HL-60 (cell line): Measurements from ENCODE around the gene ATP10D.

Experiments used
- DNase-seq, 2 experiments: peaks; one replicate each; pipeline ENCODE4 v3.0.0-alpha.2; 2010 to 2020; ENCODE audit warnings: low read depth in 1 of 2, low spot score in 1 of 2
- H3K27ac ChIP-seq: fragments of 250-450 bp; sonication (Bioruptor Pico); replicated peaks from 2 replicates; pipeline ENCODE4 v1.5.1; 2020; ENCODE audit warnings: mild to moderate bottlenecking, moderate library complexity
- H3K27me3 ChIP-seq: fragments of 250-450 bp; sonication (Bioruptor Pico); 2 replicates; pipeline ENCODE4 v1.5.1; 2021; ENCODE audit warnings: mild to moderate bottlenecking, moderate library complexity; ENCODE audit not compliant: insufficient read depth, poor library complexity, severe bottlenecking
- H3K4me3 ChIP-seq: replicated peaks from 2 replicates; pipeline ENCODE4 v1.5.1; 2011; ENCODE audit warnings: mild to moderate bottlenecking, control low read depth, low read length; ENCODE audit not compliant: insufficient read depth
- GABPA ChIP-seq: IDR thresholded peaks from 2 replicates; pipeline ENCODE4 v1.6.1; 2012; ENCODE audit warnings: low read depth
- POLR2AphosphoS5 ChIP-seq: IDR thresholded peaks from 2 replicates; pipeline ENCODE4 v1.6.1; 2012; ENCODE audit warnings: low read depth
- SPI1 ChIP-seq: IDR thresholded peaks from 2 replicates; pipeline ENCODE4 v1.6.1; 2012; ENCODE audit warnings: low read depth, mild to moderate bottlenecking, borderline replicate concordance
- TF ChIP-seq, protein P1 (sequence below): IDR thresholded peaks from 2 replicates; pipeline ENCODE4 v1.6.1; 2012; ENCODE audit warnings: low read depth; ENCODE audit not compliant: insufficient replicate concordance
- TF ChIP-seq, protein P2 (sequence below): IDR thresholded peaks from one replicate; pipeline ENCODE4 v1.5.1; 2011; ENCODE audit warnings: low read length, control low read depth, inconsistent platforms; ENCODE audit not compliant: insufficient read depth

Gene ATP10D

DNA sequence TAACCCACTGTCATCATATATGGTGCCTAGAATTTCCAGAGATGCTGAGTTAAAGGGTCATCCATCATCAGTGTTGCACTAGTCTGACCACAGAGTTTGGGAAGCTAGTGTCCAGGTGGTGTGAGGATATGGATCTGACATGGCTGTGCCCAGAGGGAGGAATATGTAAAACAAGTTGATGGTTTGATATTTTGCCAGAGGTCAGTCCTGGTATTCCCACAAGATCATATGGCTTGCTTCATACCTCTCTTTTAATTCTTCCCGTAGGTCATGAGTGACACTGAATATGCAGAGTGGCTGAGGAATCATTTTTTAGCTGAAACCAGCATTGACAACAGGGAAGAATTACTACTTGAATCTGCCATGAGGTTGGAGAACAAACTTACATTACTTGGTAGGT is 75.6 kb downstream of the ATP10D start:
- H3K4me3 ChIP-seq: no peak overlapping the region
- TF ChIP-seq, protein P1, sequence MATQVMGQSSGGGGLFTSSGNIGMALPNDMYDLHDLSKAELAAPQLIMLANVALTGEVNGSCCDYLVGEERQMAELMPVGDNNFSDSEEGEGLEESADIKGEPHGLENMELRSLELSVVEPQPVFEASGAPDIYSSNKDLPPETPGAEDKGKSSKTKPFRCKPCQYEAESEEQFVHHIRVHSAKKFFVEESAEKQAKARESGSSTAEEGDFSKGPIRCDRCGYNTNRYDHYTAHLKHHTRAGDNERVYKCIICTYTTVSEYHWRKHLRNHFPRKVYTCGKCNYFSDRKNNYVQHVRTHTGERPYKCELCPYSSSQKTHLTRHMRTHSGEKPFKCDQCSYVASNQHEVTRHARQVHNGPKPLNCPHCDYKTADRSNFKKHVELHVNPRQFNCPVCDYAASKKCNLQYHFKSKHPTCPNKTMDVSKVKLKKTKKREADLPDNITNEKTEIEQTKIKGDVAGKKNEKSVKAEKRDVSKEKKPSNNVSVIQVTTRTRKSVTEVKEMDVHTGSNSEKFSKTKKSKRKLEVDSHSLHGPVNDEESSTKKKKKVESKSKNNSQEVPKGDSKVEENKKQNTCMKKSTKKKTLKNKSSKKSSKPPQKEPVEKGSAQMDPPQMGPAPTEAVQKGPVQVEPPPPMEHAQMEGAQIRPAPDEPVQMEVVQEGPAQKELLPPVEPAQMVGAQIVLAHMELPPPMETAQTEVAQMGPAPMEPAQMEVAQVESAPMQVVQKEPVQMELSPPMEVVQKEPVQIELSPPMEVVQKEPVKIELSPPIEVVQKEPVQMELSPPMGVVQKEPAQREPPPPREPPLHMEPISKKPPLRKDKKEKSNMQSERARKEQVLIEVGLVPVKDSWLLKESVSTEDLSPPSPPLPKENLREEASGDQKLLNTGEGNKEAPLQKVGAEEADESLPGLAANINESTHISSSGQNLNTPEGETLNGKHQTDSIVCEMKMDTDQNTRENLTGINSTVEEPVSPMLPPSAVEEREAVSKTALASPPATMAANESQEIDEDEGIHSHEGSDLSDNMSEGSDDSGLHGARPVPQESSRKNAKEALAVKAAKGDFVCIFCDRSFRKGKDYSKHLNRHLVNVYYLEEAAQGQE: no peak
- no peak for TF ChIP-seq GABPA
- no peak for TF ChIP-seq SPI1
- TF ChIP-seq POLR2AphosphoS5: no peak
- TF ChIP-seq, protein P2, sequence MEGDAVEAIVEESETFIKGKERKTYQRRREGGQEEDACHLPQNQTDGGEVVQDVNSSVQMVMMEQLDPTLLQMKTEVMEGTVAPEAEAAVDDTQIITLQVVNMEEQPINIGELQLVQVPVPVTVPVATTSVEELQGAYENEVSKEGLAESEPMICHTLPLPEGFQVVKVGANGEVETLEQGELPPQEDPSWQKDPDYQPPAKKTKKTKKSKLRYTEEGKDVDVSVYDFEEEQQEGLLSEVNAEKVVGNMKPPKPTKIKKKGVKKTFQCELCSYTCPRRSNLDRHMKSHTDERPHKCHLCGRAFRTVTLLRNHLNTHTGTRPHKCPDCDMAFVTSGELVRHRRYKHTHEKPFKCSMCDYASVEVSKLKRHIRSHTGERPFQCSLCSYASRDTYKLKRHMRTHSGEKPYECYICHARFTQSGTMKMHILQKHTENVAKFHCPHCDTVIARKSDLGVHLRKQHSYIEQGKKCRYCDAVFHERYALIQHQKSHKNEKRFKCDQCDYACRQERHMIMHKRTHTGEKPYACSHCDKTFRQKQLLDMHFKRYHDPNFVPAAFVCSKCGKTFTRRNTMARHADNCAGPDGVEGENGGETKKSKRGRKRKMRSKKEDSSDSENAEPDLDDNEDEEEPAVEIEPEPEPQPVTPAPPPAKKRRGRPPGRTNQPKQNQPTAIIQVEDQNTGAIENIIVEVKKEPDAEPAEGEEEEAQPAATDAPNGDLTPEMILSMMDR: no peak
- no peak for DNase-seq
- no peaks in the 10 kb centered on the region for H3K27me3 ChIP-seq
- no peak overlapping the region for H3K27ac ChIP-seq

DNA sequence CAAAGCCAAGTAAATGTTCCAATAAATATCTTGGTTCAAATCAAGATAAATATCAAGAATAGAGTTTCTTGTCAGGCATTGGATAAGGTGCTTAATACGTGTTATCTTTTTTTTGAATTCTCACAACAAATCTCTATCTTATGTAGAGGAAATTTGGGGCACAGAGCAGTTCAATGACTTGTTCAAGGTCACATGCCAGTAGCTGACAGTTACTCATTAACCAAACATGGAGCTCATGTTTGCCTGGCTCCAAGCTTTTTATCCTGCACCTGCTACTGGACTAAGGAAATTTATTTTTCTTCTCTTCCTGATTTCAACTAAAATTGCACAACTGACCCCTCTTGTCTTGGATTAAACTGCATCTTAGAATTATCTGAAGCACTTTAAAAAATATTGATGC is 76.3 kb downstream of the ATP10D start:
- Histone ChIP-seq H3K27me3 (no peaks in the 10 kb centered on the region), H3K4me3 (no peak overlapping the region), H3K27ac (no peak overlapping the region)
- no peak for DNase-seq
- TF ChIP-seq GABPA (no peak), POLR2AphosphoS5 (no peak), SPI1 (no peak)
- TF ChIP-seq, protein P1: no peak
- TF ChIP-seq, protein P2: no peak

DNA sequence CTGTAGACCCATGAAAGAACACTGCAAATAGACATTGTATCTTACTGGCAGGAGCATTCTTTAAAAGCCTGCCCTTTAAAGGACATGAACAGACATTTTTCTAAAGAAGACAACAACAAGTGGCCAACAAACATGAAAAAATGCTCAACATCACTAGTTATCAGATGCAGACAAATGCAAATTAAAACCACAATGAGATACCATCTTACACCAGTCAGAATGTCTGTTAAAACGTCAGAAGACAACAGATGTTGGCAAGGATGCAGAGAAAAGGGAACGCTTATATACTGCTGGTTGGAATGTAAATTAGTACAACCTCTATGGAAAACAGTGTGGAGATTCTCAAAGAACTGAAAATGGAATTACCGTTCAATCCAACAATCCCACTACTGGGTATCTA is 77.2 kb downstream of the ATP10D start:
- Histone ChIP-seq H3K27ac (no peak overlapping the region), H3K4me3 (no peak overlapping the region), H3K27me3 (no peaks in the 10 kb centered on the region)
- no peak for TF ChIP-seq GABPA
- no peak for TF ChIP-seq POLR2AphosphoS5
- TF ChIP-seq SPI1: no peak
- TF ChIP-seq, protein P1: no peak
- TF ChIP-seq, protein P2: no peak
- DNase-seq: no peak
